Middle frontal gyrus (tissue), 1 donor: ENCODE data around the gene ARID5B.

Experiments used
- DNase-seq: peaks from one replicate; pipeline ENCODE4 v3.0.0-alpha.2; 2015; ENCODE audit warnings: low spot score; ENCODE audit errors: extremely low spot score

Gene ARID5B

GRCh38 chr10:61937631-61938351 lies 36.3 kb downstream of the ARID5B start:
- no peak for DNase-seq

GRCh38 chr10:61939902-61940301 lies 38.4 kb downstream of the ARID5B start:
- DNase-seq = no peak

GRCh38 chr10:61941202-61941681 lies 39.7 kb downstream of the ARID5B start:
- no peak for DNase-seq

- DNase-seq = no peak
Measured at GRCh38 chr10:61942604-61943461, 41.3 kb downstream of the ARID5B start.

- no peak for DNase-seq
Measured at GRCh38 chr10:61943674-61944378, 42.3 kb downstream of the ARID5B start.

GRCh38 chr10:61944410-61945147 lies 43.1 kb downstream of the ARID5B start:
- DNase-seq = no peak

GRCh38 chr10:61949687-61950086 lies 48.2 kb downstream of the ARID5B start:
- DNase-seq = no peak

GRCh38 chr10:61950449-61951143 lies 49.1 kb downstream of the ARID5B start:
- DNase-seq = no peak

- no peak for DNase-seq
Measured at GRCh38 chr10:61951144-61951483, 49.6 kb downstream of the ARID5B start.

- DNase-seq = no peak
Measured at GRCh38 chr10:61952028-61952674, 50.7 kb downstream of the ARID5B start.

GRCh38 chr10:61953183-61953582 lies 51.7 kb downstream of the ARID5B start:
- DNase-seq = no peak

GRCh38 chr10:61957806-61958205 lies 56.3 kb downstream of the ARID5B start:
- DNase-seq = no peak

GRCh38 chr10:61958311-61958710 lies 56.8 kb downstream of the ARID5B start:
- no peak for DNase-seq

GRCh38 chr10:61958805-61959204 lies 57.3 kb downstream of the ARID5B start:
- no peak for DNase-seq

GRCh38 chr10:61959814-61960213 lies 58.3 kb downstream of the ARID5B start:
- DNase-seq = no peak

GRCh38 chr10:61960396-61961120 lies 59.1 kb downstream of the ARID5B start:
- DNase-seq = no peak

GRCh38 chr10:61961278-61961677 lies 59.8 kb downstream of the ARID5B start:
- DNase-seq = no peak

- no peak for DNase-seq
Measured at GRCh38 chr10:61962971-61963370, 61.5 kb downstream of the ARID5B start.

- DNase-seq = no peak
Measured at GRCh38 chr10:61963669-61964058, 62.2 kb downstream of the ARID5B start.
